K562 (cell line): ENCODE results near the gene LANCL1. TPM values are rescaled to one million over a fixed set of nuclear protein-coding genes. Genes with fewer than 3 reads are reported as not detected.

Experiments used
- ATAC-seq: fragments of 200-7000 bp; cut with Tn5 transposase; 3 replicates; pipeline ENCODE4 v1.9.1; 2020; ENCODE audit warnings: moderate library complexity
- BruUV-seq: library from RNA; stranded (reverse); fragments of 400-500 nt; replicated peaks from 2 replicates; lab custom pipeline; 2021; lab: Mats Ljungman, UMichigan
- CTCF ChIA-PET: fragments of 300-600 bp; formaldehyde crosslinking; extraction: SDS; loops from one replicate; lab custom pipeline; 2021; ENCODE audit warnings: low intra/inter-chr PET ratio; lab: Yijun Ruan, JAX
- POLR2A ChIA-PET: fragments of 300-600, 350-650 bp; sonication (Branson Sonifier 250); formaldehyde crosslinking; extraction: SDS; loops from one replicate; lab custom pipeline; 2021; ENCODE audit warnings: antibody characterized with exemption, inconsistent platforms; lab: Yijun Ruan, JAX
- DNase-seq, 4 experiments: peaks; one replicate each; pipeline versions ENCODE4 v3.0.0 to v3.0.0-alpha.2; 2011 to 2018; ENCODE audit warnings: low spot score in 3 of 4, mixed read lengths in 3 of 4; ENCODE audit errors: extremely low read depth in 1 of 4
- FAIRE-seq: peaks from 2 replicates; lab custom pipeline; 2011; peaks lifted over from hg19 to GRCh38; lab: Jason Lieb, UNC
- H2AFZ ChIP-seq: 2 replicates; pipeline ENCODE4 v1.6.0; 2011; ENCODE audit warnings: low read depth, low read length, control low read depth, inconsistent platforms
- H3K27ac ChIP-seq: fragments of 200-600 bp; 3 replicates; pipeline ENCODE4 v1.8.0; 2011; ENCODE audit warnings: low read depth, mild to moderate bottlenecking, control low read depth, inconsistent platforms, low read length, moderate library complexity, mixed read lengths; ENCODE audit errors: extremely low read depth
- H3K27me3 ChIP-seq, 2 experiments: fragments of 300-600 bp in 1 of 2; 2 replicates in 1 of 2; 3 replicates in 1 of 2; pipeline versions ENCODE4 v1.6.0 to v1.8.0; 2011; ENCODE audit warnings: inconsistent platforms in 2 of 2, low read length in 2 of 2, mild to moderate bottlenecking in 1 of 2, mixed read lengths in 1 of 2, moderate library complexity in 1 of 2; ENCODE audit not compliant: control insufficient read depth in 2 of 2, insufficient read depth in 2 of 2
- H3K36me3 ChIP-seq: fragments of 300-600 bp; 3 replicates; pipeline ENCODE4 v1.8.0; 2011; ENCODE audit warnings: mild to moderate bottlenecking, low read length, inconsistent platforms; ENCODE audit not compliant: control insufficient read depth, insufficient read depth
- H3K4me1 ChIP-seq, 2 experiments: fragments of 200-600 bp in 1 of 2; replicated peaks in 1 of 2; 2 replicates in 1 of 2; 3 replicates in 1 of 2; pipeline versions ENCODE4 v1.5.1 to v1.8.0; 2011; ENCODE audit warnings: inconsistent platforms in 2 of 2, low read length in 2 of 2, mild to moderate bottlenecking in 1 of 2, mixed read lengths in 1 of 2, moderate library complexity in 1 of 2; ENCODE audit not compliant: control insufficient read depth in 2 of 2, insufficient read depth in 2 of 2
- H3K4me2 ChIP-seq: 2 replicates; pipeline ENCODE4 v1.6.1; 2011; ENCODE audit warnings: low read length, control low read depth, inconsistent platforms, mixed read lengths; ENCODE audit not compliant: insufficient read depth
- H3K4me3 ChIP-seq: fragments of 200-600 bp; sonication (generic), shearing (Covaris generic); 2 replicates; pipeline ENCODE4 v1.5.1; 2016; ENCODE audit warnings: control low read depth, inconsistent platforms
- H3K79me2 ChIP-seq: fragments of 200-600 bp; 3 replicates; pipeline ENCODE4 v1.8.0; 2011; ENCODE audit warnings: low read length, inconsistent platforms; ENCODE audit not compliant: control insufficient read depth, insufficient read depth
- H3K9ac ChIP-seq, 2 experiments: 2 replicates each; pipeline versions ENCODE4 v1.6.0 to v1.6.1; 2011; ENCODE audit warnings: low read depth in 2 of 2, low read length in 2 of 2, control low read depth in 1 of 2, inconsistent platforms in 1 of 2, mild to moderate bottlenecking in 1 of 2, mixed read lengths in 1 of 2; ENCODE audit not compliant: insufficient read depth in 1 of 2
- H3K9me1 ChIP-seq: one replicate; pipeline ENCODE4 v1.6.0; 2011; ENCODE audit warnings: inconsistent platforms, mild to moderate bottlenecking, low read length, moderate library complexity; ENCODE audit not compliant: control insufficient read depth, insufficient read depth
- H3K9me3 ChIP-seq: replicated peaks from 2 replicates; pipeline ENCODE4 v1.5.1; 2011; ENCODE audit warnings: low read depth, low read length, inconsistent platforms; ENCODE audit not compliant: control insufficient read depth, insufficient read depth
- H4K20me1 ChIP-seq: replicated peaks from 2 replicates; pipeline ENCODE4 v1.6.1; 2011; ENCODE audit warnings: low read length, inconsistent platforms, mixed read lengths; ENCODE audit not compliant: control insufficient read depth, insufficient read depth
- CHD4 ChIP-seq: fragments of 200-600 bp; sonication (generic); IDR thresholded peaks from 3 replicates; pipeline ENCODE4 v1.6.1; 2012; ENCODE audit warnings: low read depth, mild to moderate bottlenecking, mixed read lengths, low read length, inconsistent platforms; ENCODE audit not compliant: insufficient read depth, insufficient replicate concordance, poor library complexity, severe bottlenecking
- DEAF1 ChIP-seq: fragments of 450-650 bp; formaldehyde crosslinking; IDR thresholded peaks from 2 replicates; pipeline ENCODE4 v1.4.0; 2020; ENCODE audit warnings: mild to moderate bottlenecking, moderate library complexity
- HNRNPH1 ChIP-seq: fragments of 200-400 bp; formaldehyde crosslinking; optimal IDR thresholded peaks from 2 replicates; pipeline ENCODE3; 2017; ENCODE audit warnings: low read depth, mild to moderate bottlenecking, low read length, moderate library complexity
- MYC ChIP-seq, 2 experiments: fragments of 250-450 bp in 1 of 2; sonication (Bioruptor Pico) in 1 of 2; IDR thresholded peaks; 2 replicates each; pipeline versions ENCODE4 v1.5.1 to v1.6.1; 2012 to 2021; ENCODE audit warnings: low read depth in 2 of 2, borderline replicate concordance in 1 of 2, improper control_type of control experiment in 1 of 2, low read length in 1 of 2, mild to moderate bottlenecking in 1 of 2, moderate library complexity in 1 of 2
- RB1 ChIP-seq: fragments of 450-650 bp; IDR thresholded peaks from 2 replicates; pipeline ENCODE4 v1.6.1; 2017; ENCODE audit warnings: low read depth, mild to moderate bottlenecking
- SAFB ChIP-seq: fragments of 200-400 bp; formaldehyde crosslinking; IDR thresholded peaks from 2 replicates; pipeline ENCODE4 v1.6.1; 2017; ENCODE audit warnings: low read depth, low read length, borderline replicate concordance
- ZBTB17 ChIP-seq: fragments of 450-650 bp; formaldehyde crosslinking; IDR thresholded peaks from 2 replicates; pipeline ENCODE4 v1.4.0; 2020; ENCODE audit warnings: mild to moderate bottlenecking
- ZNF134 ChIP-seq: fragments of 250-450 bp; sonication (Bioruptor Pico); conservative IDR thresholded peaks from 2 replicates; pipeline ENCODE4 v1.4.0; 2020
- WGBS: fragments of 100-300 bp; shearing (Covaris generic); methylation state at CpG from one replicate; pipeline ENCODE4 v1.1.6; 2016; ENCODE audit warnings: low coverage, mixed read lengths; ENCODE audit not compliant: insufficient coverage; ENCODE audit errors: missing lambda C conversion rate; 5-methylcytosine and 5-hydroxymethylcytosine counted together
- in situ Hi-C: fragments of 300-500 bp; cut with MboI; formaldehyde crosslinking; loops from 4 replicates; pipeline ENCODE4 v1.15.0; 2018; ENCODE audit warnings: inconsistent platforms, mixed read lengths
- intact Hi-C: fragments of 100-400 bp; cut with micrococcal nuclease; formaldehyde crosslinking; loops from 2 replicates; pipeline ENCODE4 v1.14.2; 2022
- polyA plus RNA-seq, 8 experiments: library from polyadenylated mRNA; depleted of rRNA in 4 of 8; stranded (reverse) in 5 of 8; unstranded in 3 of 8; fragments of >200 nt; fragmentation: Nextera tagmentation in 2 of 8; fragmentation: Illumina TruSeq in 1 of 8; extraction: Ambion mirVana in 2 of 8; extraction: Trizol in 1 of 8; gene quantifications; 2 replicates each; pipeline versions ENCODE4 v1.2.1 to v1.2.3, GENCODE V29; 2011 to 2014; ENCODE audit warnings: inconsistent platforms in 1 of 8, missing spikeins in 1 of 8
- total RNA-seq, 7 experiments: library from RNA; depleted of rRNA in 6 of 7; stranded (reverse); fragments of >200 nt in 6 of 7; fragmentation: Illumina TruSeq in 2 of 7; extraction: Trizol in 2 of 7; gene quantifications; 2 replicates each; pipeline versions ENCODE4 v1.2.1 to v1.2.3, GENCODE V29; 2011 to 2021; ENCODE audit warnings: low replicate concordance in 1 of 7

Gene LANCL1
- total and polyA plus RNA-seq, 9 of the 15 experiments (the other 6 are each of a cell fraction or from before 2014, with no cell fraction given) = 15.3 to 56.3 (median 30.1) TPM

- H3K9me3 ChIP-seq = no peaks in the 10 kb centered on the region
- H3K27ac ChIP-seq = no peak overlapping the region
- H3K27me3 ChIP-seq = no peaks in the 10 kb centered on the region
- no peaks in the 10 kb centered on the region for H3K79me2 ChIP-seq
- H3K36me3 ChIP-seq = peaks cover 26% of the 10 kb centered on the region; the same call in 2 of the 3 replicates
- intact Hi-C loops = no loop called here
- no peak overlapping the region for H3K4me3 ChIP-seq
- ChIA-PET CTCF (no interaction called here), POLR2A (no interaction called here)
- no TSS peak for BruUV-seq
- no peak overlapping the region for H2AFZ ChIP-seq
- FAIRE-seq (no peak), ATAC-seq (no peak)
- WGBS = 85% methylated on average over 1 of the region's 1 CpG
- H3K4me2 ChIP-seq = no peak overlapping the region
- no peak overlapping the region for H3K9ac ChIP-seq
- in situ Hi-C loops = no loop called here
- no peaks in the 10 kb centered on the region for H3K4me1 ChIP-seq
- H3K9me1 ChIP-seq = no peaks in the 10 kb centered on the region
- TF ChIP-seq ZBTB17 (CRISPR knock-in tag) = no peak
- TF ChIP-seq HNRNPH1 = no peak
- TF ChIP-seq MYC (IDR thresholded peaks at IDR 0.05; ENCODE audit: low read depth, low read length) = no peak
- no peak for TF ChIP-seq MYC (CRISPR knock-in tag; IDR thresholded peaks at IDR 0.05; ENCODE audit: borderline replicate concordance, low read depth)
- TF ChIP-seq, all 486 proteins: peak for 0
- no peak for DNase-seq
- no peaks in the 10 kb centered on the region for H4K20me1 ChIP-seq
These were observed 41.1 kb downstream of the LANCL1 start for GRCh38 chr2:210435439-210435838.

- Histone ChIP-seq H3K27ac (no peak overlapping the region), H3K4me2 (no peak overlapping the region), H3K79me2 (no peaks in the 10 kb centered on the region), H3K27me3 (no peaks in the 10 kb centered on the region), H3K9ac (no peak overlapping the region), H3K36me3 (peaks cover 23% of the 10 kb centered on the region; the same call in 2 of the 3 replicates), H3K4me1 (no peaks in the 10 kb centered on the region), H2AFZ (no peak overlapping the region), H3K9me3 (no peaks in the 10 kb centered on the region)
- no TSS peak for BruUV-seq
- no peak for ATAC-seq
- CTCF ChIA-PET = no interaction called here
- in situ Hi-C loops = no loop called here
- no peak for DNase-seq
- TF ChIP-seq DEAF1 (no peak), ZNF134 (CRISPR knock-in tag) (no peak), SAFB (no peak), CHD4 (no peak), RB1 (no peak)
- TF ChIP-seq, all 486 proteins: peak for 0
- no peak overlapping the region for H3K4me3 ChIP-seq
- no peak for FAIRE-seq
- H4K20me1 ChIP-seq = no peaks in the 10 kb centered on the region
- no peaks in the 10 kb centered on the region for H3K9me1 ChIP-seq
- WGBS = 100% methylated on average over 1 of the region's 1 CpG
- intact Hi-C loops = no loop called here
- POLR2A ChIA-PET = no interaction called here
These were observed 43.9 kb downstream of the LANCL1 start for GRCh38 chr2:210432633-210433032.
